ENCODE measurements around the gene WNT3A.

DNA sequence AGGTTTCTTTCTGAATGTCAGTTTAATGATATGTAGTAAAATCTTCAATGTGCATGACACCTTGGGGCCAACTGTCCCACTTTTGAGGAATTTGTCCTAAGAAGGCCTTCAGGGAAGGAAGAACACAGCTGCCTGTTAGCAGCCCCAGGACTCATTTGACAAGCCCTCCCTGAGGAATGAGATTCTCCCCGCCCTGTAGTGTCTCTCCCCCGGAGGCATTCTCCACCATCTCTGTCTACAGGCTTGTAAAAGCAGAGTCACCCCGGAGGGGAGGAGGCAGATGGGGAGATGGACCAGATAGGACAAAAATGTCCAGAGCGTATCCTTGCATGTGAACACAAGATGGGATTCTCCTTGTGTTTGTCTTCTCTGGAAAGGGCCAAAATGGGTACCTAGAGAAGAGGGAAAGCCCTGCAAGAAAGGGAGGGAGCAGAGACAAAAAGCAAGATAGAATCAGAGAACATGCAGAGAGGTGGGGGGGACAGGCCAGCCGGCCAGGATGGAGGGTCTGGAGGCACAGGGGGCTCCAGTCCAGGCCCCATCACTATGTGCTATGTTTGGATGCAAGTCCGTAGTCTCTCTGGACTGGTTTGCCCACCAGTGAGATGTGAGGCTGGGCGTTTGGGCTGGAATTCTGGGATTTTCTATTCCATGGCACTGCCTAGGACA is 12.0 kb upstream of the WNT3A start:
- TF ChIP-seq POLR2AphosphoS5 (IDR thresholded peaks at IDR 0.05; ENCODE audit: borderline replicate concordance, low read depth, low read length) (no peak), EZH2 (IDR thresholded peaks at IDR 0.05) (no peak)
